Glomerular endothelial cell (primary cell): ENCODE measurements around the gene CNTN5. TPM values are rescaled to one million over a fixed set of nuclear protein-coding genes. Genes with fewer than 3 reads are reported as not detected.
"Not testable (repeated sequence)": the region's sequence is repeated elsewhere in the genome, so short reads cannot be mapped to it uniquely, and the experiment has no call there.

Experiments
- DNase-seq: peaks from one replicate; pipeline ENCODE4 v3.0.0-alpha.2; 2011; ENCODE audit warnings: low read depth, low spot score; ENCODE audit errors: extremely low read depth
- total RNA-seq: library from RNA; depleted of rRNA; stranded (reverse); fragments of >200 nt; gene quantifications from 2 replicates; pipeline ENCODE4 v1.2.3, GENCODE V29; 2015

The CNTN5 gene
- total RNA-seq, 1 donor from 2014 or later, result not detected

- no peak for DNase-seq
Observed at GRCh38 chr11:100269516-100269915, 1248.8 kb downstream of the CNTN5 start.

GRCh38 chr11:100273066-100273815 lies 1252.5 kb downstream of the CNTN5 start:
- no peak for DNase-seq

DNA sequence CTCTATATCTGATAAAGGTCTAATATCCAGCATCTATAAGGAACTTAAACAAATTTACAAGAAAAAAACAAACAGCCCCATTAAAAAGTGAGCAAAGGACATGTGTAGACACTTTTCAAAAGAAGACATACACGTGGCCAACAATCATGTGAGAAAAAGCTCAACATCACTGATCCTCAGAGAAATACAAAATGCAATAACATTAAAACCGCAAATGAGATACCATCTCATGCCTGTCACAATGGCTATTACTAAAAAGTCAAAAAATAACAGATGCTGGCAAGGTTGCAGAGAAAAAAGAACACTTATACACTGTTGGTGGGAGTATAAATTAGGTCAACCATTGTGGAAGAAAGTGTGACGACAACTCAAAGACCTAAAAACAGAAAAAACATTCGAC lies 1253.7 kb downstream of the CNTN5 start:
- not testable (repeated sequence) for DNase-seq

DNA sequence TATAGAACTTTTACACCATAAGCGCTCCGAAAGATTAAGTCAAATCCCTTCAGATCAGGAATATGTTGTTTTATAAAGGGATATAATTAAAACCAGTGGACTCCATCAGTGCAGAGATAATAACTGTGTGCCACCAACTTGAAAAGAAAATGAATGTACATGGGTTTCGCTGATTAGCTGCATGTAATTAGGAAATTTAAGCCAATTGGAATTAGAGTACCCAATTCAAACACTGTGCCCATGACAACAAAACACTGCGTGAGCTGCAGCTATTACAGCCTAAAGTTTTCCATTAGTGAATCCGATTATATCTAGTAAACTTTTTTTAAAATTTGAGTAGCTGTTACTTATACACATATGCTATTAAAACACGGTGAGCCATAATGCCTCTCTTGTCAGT lies 1274.0 kb downstream of the CNTN5 start:
- no peak for DNase-seq

DNA sequence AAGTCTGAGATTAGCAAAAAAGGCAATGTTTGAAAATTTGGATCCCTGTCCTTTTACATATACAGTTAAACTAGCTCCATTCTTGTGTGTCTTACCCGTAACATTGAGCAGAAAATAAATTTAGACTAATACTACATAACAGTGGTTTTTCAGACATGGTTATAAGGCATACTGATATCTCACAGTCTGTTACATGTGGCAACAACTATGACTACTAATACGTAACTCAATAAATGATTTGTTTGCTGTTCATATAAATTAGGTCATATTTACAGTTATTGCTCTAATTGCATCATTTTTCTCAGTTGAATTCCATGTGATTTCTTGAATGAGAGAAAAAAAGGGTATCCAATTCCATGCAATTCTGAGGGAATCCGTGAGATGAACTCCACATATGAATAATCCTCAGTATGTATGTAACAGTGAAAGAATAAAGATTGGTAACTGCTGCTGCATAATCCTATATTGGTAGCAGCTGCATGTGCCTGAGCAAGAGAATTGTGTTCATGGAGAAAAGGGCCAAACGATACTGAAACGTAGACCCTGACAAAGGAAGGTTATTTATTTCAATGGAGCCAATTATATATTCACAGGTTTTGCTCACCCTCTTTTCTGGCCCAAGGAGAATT lies 1275.4 kb downstream of the CNTN5 start:
- no peak for DNase-seq

DNA sequence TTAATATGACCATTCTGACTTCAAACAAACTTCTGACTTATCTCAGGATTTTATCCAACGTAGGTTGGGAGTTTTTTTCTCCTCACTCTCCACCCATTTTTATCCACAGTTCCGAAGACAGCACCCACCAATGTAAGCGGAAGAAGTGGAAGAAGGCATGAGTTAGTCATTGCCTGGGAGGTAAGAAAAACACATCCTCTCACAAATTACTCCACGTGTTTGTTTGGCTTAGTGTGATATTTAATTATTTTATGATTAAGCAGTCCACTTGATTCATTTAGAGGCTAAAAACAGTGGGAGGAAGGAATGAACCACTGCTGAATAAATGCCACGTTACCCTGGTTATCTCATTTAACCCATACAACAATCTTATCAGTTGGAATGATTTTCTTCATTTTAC lies 1276.8 kb downstream of the CNTN5 start:
- DNase-seq, result no peak

GRCh38 chr11:100302824-100303223 lies 1282.1 kb downstream of the CNTN5 start:
- no peak for DNase-seq

GRCh38 chr11:100303897-100304296 lies 1283.1 kb downstream of the CNTN5 start:
- no peak for DNase-seq

- DNase-seq, result no peak
Observed at GRCh38 chr11:100308202-100308601, 1287.5 kb downstream of the CNTN5 start.

DNA sequence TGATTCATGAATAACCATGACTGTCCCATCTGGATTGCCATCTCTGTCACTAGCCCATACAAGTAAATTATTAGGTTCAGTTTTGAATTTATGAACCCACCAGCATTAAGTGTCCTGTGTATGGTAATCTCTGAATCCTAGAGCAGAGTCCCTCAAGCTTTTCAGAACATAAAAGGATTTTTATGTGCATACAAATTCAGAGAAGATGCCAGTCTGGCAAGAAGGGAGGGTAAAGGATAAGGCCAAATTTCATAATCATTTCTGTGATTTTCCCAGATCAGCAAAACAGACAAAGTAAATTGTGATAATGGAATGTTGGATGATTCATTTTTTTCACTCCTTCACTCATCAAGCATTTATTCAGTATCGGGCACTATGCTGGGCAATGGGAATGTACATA lies 1295.2 kb downstream of the CNTN5 start:
- DNase-seq, result no peak

GRCh38 chr11:100316952-100317351 lies 1296.2 kb downstream of the CNTN5 start:
- DNase-seq, result no peak

GRCh38 chr11:100319691-100320090 lies 1298.9 kb downstream of the CNTN5 start:
- DNase-seq, result no peak

DNA sequence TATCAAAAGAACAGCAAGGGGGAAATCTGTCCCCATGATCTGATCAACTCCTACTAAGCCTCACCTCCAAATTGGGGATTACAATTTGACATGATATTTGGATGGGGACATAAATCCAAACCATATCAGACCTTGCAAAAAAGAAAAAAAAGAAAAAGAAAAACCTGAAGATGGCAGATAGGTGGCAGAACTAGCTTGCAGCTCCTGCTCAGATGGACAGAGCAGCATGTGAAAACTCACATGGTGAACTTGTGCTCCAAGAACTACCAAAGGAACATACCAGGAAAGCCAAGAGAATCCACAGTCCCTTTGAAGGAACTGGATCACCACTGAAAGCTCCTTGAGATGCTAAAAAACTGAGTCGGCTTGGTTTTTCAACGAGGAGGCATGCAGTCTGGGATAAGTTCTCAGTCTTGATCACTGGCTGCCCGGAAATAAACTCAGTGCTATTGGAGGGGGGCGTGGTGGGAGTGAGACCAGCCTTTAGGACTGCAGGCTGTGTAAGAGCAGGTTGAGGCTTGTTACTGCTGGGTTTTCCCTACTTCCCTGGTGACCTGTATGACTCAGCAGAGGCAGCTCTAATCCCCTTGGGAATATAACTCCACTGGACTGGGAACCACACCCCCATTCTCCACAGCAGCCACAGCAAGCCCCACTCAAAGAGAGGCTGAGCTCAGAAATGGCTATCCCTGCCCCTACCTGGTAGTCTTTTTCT lies 1308.0 kb downstream of the CNTN5 start:
- no peak for DNase-seq

DNA sequence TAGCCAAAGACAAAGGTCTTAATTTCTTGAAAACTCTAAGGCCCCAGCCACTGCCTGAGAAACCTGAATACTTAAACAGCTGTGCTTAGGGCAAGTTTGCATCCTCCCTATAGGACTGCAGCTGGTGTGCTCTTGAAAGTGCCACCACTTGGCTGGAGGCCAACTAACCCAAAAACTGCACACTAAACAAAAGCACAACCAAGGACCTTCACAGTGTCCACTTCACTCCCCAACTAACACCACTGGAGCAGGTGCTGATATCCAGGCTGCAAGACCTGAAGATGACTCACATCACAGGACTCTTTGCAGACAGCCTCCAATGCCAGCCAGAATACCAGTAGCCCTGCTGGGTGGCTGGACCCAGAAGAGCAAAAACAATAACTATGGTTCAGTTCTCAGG lies 1308.6 kb downstream of the CNTN5 start:
- no peak for DNase-seq

DNA sequence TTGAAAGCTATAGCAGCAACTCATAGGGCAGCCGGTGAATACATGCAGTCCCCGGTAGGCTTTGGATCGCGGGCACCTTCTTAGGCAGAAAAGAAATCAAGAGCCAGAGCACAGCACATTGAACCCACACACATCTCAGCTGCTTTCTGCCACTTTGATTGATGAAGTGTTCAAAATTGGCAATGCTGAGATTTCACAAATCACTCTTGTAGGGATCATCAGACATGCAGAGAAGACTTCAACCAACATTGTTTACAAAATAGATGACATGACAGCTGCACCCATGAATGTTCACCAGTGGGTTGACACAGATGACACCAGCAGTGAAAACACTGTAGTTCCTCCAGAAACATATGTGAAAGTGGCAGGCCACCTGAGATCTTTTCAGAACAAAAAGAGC lies 1316.1 kb downstream of the CNTN5 start:
- no peak for DNase-seq

- no peak for DNase-seq
Observed at GRCh38 chr11:100338144-100338840, 1317.5 kb downstream of the CNTN5 start.

GRCh38 chr11:100340466-100341319 lies 1319.9 kb downstream of the CNTN5 start:
- DNase-seq, result no peak

DNA sequence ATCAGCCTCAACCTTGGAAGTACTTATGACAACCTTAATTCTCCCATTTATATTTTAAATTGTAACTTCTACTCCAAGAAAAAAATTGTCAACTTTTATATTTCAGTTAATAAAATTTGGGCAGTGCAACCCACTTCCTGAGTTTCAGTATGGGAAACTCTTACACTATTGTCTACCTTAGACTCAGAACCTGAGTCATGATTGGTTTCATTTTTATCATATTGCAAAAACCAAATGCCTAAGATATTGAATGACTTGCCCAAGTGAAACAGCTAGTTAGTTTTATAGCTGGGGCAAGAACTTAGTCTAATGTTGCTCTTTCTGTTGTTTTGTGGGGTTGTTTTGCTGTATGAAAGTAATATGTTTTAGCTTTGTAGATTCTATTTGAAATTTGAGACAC lies 1332.3 kb downstream of the CNTN5 start:
- DNase-seq, result no peak

- no peak for DNase-seq
Observed at GRCh38 chr11:100354736-100355135, 1334.0 kb downstream of the CNTN5 start.

GRCh38 chr11:100356035-100356434 lies 1335.3 kb downstream of the CNTN5 start:
- DNase-seq, result no peak
